Left lobe of liver (tissue), 2 donors: ENCODE measurements around the gene HOXC11. TPM values are rescaled to one million over a fixed set of nuclear protein-coding genes. Genes with fewer than 3 reads are reported as not detected.
A peak's percentile ranks its signal among the peaks of the same experiment; 100 is the strongest.

Source experiments
- ATAC-seq: fragments of 200-7000 bp; cut with Tn5 transposase; one replicate; pipeline ENCODE4 v1.9.1; 2020; ENCODE audit warnings: mild to moderate bottlenecking, moderate library complexity
- DNase-seq: peaks from one replicate; pipeline ENCODE4 v3.0.0-alpha.2; 2020; ENCODE audit warnings: low spot score
- total RNA-seq: library from RNA; stranded (reverse); gene quantifications from one replicate; pipeline ENCODE4 v1.2.1, GENCODE V29; 2021
- donor health status: DM: no; HTN: no; CAD: no; lungs with moderate emphysema.
- donor health status: DM: no; HTN: yes; CAD: no.

Gene HOXC11
- total RNA-seq, 1 donor from 2014 or later: not detected

DNA sequence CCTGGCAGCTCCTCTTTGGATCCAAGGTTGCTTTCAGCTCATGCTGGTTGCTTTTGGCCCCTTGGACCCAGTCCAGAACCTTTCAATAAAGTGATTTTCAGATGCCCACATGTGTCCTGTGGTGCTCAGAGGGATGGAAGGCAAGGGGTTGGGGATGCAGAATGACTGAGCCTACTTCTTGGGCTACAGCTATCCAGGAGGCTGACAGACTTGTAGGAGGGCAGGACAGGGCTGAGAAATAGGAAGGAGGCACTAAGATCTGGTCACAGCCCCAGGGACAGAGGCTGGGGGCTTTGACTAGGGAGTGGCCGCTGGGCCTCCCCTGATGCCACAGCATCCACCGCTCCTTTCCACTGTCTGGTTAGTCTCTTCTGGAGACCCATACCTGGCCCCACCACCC lies 1.2 kb upstream of the HOXC11 start:
- ATAC-seq (no peak), DNase-seq (no peak)

DNA sequence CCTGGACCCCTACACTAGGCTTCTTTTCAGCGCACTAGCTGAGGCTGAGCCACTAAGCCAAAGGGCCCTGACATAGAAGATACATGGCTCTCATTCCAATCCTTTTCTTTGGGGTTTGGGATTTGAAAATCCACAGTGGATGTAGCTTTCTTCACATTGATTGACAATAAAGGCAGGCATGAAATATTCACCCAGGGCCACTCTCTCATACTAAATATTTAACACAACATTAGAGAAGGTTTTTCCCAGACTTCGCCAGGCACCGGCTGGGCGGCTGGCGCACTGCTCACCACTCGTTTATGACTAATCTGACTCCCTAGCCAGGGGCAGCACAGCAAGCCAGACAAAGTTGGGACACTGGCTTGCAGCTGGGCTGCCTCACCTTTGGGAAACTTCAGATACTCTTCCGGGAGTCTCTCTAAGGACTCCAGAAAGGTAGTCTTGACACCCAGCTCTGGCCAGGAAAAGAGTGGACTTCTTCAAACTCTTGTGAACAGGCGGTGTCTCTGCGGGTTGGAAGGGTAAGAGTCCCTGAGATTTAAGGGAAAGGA lies 699 bp upstream of the HOXC11 start:
- no peak for DNase-seq

DNA sequence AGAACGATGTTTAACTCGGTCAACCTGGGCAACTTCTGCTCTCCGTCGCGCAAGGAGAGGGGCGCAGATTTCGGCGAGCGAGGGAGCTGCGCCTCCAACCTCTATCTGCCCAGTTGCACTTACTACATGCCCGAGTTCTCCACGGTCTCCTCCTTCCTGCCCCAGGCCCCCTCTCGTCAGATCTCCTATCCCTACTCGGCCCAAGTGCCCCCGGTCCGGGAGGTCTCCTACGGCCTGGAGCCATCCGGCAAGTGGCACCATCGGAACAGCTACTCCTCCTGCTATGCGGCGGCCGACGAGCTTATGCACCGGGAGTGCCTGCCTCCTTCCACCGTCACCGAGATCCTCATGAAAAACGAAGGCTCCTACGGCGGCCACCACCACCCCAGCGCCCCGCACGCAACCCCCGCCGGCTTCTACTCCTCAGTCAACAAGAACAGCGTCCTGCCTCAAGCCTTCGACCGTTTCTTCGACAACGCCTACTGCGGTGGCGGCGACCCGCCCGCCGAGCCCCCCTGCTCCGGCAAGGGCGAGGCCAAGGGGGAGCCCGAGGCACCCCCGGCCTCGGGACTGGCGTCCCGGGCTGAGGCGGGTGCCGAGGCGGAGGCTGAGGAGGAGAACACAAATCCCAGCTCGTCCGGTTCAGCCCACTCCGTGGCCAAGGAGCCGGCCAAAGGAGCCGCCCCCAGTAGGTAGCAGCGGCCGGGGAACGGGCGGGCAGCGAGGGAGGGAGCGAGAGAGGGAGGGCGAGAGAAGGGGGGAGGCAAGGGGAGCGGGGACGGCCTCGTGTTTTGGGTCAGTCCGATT lies 513 bp downstream of the HOXC11 start:
- no peak for DNase-seq
- ATAC-seq: no peak

More for the DNA sequence above, 699 bp upstream of the HOXC11 start:
- ATAC-seq: no peak

DNA sequence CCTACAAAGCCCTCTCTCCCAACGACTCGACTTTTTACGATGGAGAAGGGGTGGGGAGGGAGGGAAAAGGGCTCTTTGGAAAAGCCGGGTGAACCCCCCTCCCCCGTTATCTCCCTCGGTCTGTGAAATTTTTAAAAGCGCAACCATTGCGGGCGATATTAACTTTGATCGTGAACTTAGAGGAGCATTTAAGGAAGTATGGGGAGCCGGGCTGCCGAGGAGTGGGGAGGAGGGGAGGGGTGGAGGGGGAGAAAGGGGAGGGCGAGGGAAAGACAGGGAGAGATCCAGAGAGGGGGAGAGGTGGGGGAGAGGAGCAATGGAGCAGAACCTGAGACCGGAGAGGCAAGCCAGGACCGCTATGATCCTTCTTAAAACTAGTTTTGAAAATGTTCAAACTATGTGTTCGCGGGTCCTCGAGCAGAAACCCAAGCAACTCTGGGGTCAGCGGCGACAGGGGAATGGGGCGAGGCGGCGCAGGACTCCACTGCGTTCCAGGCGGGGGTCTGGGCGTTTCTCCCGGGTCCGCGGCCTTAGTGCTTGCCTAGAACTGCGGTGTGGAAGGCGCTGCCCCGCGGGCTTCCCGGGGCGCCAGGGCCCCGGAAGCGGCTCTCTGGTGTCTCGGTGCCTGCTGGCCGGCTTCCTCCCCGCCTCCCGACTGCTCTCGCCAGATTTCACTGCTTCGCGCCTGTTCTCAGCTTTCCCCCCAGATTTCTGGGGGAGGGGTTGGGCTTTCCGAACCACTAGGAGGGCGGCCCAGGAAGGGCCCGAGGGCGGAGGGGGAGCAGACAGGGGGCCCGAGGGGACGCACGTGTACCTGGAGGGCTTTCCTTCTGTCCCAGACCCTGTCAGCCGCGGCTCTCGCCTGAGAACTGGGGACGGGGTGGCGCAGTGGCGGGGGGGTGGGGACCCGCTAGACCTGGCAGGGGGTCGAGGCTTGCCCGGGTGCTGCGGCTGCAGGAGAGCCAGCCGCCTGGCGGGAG lies 1.4 kb downstream of the HOXC11 start, which contains the start of gene HOTAIR:
TSS of gene HOTAIR (minus strand) at position 871 of the 980 bp plus-strand sequence.
- peak; percentile 23 for ATAC-seq
- DNase-seq: no peak

DNA sequence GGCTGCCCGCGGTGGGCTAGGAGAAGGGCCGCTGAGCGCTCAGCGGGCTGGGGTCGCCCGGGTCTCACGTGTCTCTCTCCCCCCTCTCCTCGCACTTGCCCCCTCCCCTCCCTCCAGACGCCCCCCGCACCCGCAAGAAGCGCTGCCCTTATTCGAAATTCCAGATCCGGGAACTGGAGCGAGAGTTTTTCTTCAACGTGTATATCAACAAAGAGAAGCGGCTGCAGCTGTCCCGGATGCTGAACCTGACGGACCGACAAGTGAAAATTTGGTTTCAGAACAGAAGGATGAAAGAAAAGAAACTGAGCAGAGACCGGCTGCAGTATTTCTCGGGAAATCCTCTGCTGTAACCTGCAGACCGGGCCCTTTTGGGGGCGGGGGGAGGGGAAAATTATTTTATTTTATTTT lies 2.1 kb downstream of the HOXC11 start:
- DNase-seq: no peak

DNA sequence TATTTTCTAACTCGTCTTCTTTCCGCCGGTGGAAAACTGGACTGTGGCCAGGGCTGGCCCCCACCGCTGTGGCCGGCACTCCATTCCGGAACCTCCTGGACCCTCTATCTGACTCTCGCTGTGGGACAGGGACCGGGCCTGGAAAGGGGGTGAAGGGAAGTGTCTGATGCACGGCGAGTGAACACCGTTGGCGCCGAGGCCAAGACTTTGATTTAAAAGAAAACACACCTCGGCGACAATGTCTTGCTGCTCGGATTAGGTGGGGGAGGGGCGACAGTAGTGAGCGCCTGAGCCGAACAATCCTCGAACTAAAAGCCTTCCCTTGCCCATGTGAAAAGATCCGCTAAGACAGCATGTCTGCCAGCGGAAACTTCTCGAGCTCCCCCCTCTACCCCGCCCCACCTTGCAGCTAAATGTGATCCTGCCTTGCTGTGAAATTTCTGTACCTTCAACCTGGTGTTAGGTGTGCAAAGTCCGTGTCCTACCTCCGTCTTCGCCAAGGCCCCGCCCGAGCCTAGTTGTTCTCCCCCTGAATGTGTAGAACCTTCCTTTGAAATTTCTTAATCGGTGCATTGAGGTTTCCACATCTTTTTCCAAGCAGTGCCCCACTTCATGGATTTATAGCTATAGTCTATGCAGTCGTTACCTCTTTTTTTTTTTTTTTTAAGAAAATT lies 2.7 kb downstream of the HOXC11 start:
- DNase-seq: no peak
- ATAC-seq: no peak

More for the DNA sequence above, 2.1 kb downstream of the HOXC11 start:
- no peak for ATAC-seq

DNA sequence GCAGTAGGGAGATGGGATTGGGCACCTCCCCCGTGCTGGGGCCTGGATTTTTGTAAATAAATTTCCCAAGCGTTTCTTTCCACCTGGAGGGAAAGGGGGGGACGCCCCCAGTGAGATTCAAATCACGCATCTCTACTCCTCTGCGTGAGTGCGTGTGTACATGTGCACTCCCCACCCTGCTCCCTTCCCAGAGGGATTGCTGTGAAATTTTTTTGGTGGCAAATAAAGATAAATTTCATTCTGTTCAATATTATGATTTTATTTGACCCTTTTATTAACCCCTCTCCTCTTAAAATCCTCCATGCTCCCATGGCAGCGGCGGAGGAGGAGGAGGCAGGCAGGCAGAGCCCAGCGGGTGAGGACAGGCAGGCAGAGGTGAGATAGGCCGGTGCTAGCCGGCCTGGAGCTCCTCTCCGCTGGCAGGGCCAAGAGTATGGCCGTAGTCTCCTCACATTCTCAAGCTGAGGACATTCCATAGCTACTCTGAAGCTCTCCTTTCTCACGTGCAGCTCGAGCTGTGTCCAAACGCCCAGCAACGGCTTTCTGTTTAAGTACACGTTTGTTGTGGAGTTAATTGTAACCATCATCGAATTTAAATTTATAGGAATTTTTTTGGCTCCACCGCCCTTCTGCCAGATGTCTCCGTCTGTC lies 3.4 kb downstream of the HOXC11 start:
- ATAC-seq: no peak
- DNase-seq: no peak

DNA sequence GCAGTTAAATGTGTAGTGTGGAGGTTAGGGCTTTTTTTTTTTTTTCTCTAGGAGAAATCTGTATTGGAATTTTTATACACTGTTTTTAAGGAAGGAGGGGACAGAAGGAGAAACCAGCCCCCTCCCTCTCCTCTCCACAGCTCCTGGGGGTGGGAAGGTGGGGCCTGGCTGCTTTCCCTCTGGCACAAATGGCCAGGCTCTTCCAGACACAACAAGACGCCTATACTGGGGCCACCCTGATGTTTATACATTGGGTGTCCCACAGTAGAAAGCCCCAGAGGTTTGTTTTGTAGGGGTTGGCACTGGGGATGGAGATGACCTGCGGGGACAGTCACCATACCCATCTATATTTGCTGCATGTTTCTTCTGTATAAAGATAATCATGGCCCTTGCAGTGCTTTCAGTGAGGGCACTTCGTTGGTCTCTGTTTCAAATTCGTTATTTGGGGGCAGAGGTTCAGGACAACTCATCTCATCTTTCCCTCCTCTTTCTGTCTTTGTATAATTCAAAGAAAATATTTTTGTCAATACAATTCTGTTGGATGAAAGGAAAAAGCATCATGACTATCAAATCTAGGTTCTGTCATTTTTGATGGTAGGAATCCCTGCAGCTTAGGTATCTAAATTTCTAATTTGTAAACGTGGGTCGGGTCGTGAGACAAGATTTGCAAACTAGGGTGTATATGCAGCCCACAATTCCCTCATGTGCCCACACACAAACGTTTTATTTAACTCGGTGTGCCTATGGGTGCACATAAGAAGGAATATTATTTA lies 4.1 kb downstream of the HOXC11 start:
- DNase-seq: no peak
- ATAC-seq: no peak

DNA sequence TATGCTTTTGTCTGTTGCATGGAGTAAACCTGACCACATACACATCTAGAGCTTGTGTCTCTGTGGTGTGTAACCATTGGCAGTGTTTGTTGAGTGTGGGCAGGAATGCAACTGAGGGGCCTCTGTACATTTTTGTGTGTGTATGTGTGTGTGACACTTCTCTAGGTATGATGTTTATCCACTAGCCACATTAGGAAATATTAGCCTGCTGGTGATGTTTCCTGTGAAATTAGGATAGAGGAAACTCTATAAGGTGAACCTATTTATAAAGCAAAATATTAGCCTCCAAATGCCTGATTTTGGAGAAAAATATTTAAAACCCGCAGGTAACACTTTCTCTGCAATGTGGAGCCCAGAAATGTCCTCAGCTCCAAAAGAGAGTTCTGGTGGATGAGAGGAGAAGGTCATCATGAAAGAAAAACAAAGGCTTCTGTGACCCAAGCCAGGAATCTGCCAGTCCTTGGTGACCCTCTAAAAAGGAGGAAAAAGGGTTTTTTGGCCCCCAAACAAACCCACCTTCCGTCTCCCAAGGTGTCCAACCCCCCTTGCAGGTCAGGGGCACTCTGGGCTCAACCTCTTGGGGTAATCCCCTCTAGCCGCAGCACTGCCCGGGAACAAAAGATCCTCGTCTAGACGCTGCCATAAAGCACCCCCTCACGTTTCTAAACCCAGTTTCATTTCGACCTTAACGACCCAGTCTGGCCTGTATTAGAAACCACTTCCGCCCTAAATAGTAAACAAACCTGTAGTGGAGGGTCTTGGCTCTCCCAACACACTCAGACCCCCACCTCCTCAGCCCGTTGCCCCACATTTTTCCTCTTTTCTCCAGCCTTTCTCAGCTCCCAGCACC lies 4.9 kb downstream of the HOXC11 start:
- ATAC-seq: no peak
- no peak for DNase-seq

DNA sequence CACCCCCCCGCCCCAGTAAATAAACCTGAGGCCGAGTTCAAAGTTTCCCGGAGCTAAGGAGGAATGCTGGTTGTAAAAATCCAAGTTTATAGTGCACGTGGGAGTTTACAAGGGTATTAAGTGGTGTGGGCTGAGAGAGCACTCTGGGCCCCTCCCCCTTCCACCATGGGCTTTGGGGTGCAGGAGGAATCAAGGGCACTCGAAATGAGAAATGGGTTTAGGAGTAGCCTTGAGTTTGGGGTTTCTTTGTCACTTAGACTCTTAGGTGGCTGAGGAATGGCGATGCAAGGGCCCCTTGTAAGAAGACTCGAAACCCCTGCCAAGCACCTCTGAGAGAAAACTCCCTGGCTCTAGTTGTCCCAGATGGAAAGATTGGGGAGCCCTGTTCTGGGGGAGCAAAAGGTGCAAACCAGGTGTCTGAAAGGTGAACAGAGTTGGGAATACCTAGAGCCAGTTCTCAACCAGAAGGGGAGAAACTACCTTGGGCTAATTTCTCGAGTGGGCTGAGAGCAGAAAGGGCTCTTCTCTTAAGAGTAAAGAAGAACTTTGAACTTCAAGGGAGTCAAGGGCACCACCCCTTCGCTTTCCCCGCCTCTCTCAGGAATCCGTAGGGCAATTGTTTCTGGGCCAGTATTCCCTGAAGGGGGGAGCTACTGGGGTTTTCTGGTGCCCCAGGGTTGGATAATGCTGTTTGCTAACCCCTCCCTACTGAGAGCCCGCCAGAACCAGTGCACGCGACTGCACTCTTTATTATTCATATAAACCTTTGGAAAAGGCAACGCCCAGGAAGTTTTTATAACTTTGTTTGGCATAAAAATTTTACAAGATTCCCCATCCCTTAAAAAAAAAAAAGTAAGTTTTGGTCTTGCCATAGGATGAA lies 5.8 kb downstream of the HOXC11 start:
- DNase-seq: no peak
- ATAC-seq: no peak

DNA sequence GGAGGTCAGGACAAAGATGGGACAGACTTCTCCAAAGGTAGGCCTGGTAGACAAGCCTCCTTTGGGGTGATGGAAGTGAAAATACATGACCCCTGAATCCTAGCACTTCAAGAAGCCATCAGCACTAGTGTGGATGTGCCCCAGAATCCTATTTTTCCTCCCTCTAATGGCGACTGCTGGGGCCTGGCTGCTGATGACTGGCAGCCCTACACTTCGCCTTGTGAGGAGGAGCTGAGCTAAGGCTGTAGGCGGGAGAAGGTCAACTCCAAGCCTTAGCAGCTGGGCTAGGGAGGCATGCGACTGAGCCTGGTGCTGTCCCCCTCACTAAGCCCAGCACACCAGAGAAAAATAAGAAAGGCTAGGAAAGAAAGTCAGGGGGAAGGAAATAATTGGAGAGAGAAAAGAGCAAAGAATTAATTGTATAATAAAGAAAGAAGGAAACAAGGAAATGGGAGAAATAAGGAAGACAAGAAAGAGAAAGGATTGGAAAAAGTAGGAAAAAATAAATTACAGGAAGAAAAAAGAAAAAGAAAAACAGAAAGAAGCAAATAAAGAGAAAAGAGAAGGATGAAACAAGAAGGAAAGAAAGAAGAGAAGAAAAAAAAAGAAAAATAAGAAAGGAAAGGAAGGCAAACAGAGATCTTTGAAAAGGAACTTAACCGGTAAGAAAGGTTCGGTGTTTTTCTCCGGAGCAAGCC lies 7.3 kb downstream of the HOXC11 start:
- ATAC-seq: no peak

DNA sequence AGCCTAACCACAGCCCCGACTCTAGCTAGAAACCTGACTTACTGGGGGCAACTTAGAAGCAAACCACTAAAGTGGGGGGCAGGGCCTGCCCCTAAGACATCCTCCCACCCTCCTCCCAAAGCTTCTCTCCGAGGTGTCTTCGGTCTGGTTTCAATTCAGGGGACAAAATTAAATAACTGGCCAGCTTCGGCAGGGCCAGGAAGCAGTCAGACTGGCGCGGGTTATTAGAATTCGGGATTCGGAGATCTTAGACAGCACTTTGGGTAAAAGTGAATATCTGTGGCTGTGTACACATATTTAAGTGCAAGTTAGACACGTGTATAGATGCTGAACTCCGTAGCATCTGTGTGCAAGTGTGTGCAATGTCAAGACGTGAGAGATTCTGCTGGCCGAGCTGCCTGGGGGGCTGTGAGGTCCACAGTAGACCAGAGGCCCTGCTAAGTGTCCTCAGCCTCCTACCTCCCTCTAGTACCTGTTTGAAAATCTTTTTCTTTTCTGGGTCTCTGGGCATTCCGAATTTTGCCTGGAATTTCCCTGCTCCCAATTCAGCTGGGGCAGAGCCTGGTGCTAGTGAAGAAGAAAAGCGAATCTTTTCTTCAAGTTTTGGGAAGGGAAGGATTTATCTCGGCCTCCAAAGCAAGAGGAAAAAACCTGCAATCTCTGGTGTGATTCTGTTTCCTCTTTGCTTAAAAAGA lies 8.0 kb downstream of the HOXC11 start:
- no peak for DNase-seq
- no peak for ATAC-seq

More for the DNA sequence above, 7.3 kb downstream of the HOXC11 start:
- DNase-seq: no peak

DNA sequence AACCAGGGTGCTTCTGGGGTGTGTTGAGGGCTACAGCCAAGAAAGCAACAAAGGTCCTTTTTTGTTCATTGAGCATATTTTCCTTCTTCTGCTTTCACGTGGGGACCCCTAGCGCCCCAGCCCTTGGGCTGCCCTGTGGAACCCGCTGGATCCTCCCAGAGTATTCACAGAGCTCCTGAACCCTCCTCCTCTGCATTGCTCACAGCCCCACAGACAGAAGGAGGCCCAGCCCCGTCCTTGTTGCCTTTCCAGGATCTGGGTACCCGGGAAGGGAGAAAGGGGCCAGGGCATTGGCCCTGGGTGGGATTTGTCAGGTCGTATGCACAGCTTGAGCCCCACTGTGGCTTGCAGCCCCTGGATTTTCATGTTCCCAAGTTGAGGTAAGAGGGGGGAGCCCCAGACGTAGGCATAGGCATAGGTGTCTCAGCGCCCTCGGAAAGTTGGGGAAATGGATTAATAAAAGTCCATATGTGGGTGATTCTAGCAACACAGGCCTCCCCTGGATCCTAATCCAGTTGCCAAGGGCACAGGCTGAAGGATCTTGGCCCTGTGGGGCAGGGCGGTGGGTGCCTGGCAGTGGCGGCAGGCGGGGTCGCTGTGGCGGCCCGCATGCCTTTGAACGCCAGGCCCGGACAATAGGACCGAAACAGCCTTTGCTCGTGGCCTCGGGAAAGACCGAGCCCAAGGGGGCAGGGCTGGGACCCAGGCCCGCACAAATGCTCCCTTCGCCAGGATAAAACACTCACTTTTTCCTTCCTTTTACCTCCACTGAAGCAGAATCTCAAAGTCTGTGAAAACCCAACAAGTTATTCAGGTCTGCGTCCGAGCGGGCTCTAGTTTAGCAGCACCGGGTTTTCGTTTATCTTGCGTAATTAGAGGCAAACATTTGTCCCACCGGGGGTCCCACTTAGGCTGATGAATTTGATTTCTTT lies 9.0 kb downstream of the HOXC11 start:
- no peak for ATAC-seq
- no peak for DNase-seq

DNA sequence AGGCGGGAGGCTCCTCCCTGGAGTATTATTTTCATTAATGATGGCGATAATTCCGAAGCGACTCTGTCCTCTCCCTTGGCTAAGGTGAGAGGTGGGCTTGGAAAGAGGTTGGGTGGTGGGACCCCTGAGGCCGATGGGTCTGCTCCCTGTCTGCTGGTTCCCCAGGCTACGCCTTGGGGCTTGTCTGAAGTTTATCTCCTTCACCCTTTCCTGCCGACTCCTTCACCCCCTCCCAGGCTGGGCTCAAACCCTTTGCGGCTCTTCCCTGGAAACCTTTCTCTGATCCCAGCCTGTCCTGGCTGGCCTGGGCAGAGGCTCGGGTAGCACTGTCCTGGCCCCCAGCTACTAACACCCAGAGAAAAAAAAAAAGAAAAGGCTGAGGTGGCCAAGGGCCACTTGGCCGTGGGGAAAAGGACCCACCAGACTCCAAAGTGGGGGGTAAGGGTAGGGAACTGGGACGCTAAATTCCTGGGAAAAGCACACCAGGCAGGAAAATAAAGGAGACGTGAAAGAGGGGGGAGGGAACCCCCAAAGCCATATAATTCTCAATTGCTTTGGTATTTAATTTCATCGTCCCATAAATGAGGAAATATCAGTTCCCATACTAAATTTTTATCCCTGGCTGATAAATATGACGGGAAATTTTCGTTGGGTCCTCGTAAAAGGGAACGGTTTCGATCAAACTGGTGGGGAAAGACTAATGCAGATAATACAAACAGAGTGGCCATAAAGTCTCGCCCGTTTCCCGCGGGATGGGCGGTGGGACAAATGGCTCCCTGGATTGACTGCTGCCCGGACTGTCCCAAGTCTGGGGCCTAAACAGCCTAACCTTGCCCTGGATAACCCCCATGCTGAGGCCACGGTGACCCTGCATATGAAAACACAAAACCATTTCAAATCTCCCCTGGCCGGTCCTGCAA lies 10.0 kb downstream of the HOXC11 start:
- ATAC-seq (no peak), DNase-seq (no peak)
